KOPT-K1 (cell line): ENCODE results near the gene TMEM144.

Experiments
- H3K27ac ChIP-seq: fragments of 200-600 bp; sonication (generic); 2 replicates; pipeline ENCODE4 v1.5.1; 2016; ENCODE audit warnings: antibody characterized with exemption, mild to moderate bottlenecking, low read depth, low read length; ENCODE audit not compliant: poor library complexity, severe bottlenecking
- H3K36me3 ChIP-seq: fragments of 200-600 bp; sonication (generic); 2 replicates; pipeline ENCODE4 v1.5.1; 2017; ENCODE audit warnings: antibody characterized with exemption, mild to moderate bottlenecking, low read length, moderate library complexity; ENCODE audit not compliant: insufficient read depth
- H3K9me3 ChIP-seq: fragments of 200-600 bp; sonication (generic); 2 replicates; pipeline ENCODE4 v1.5.1; 2017; ENCODE audit warnings: antibody characterized with exemption, low read length, mild to moderate bottlenecking; ENCODE audit not compliant: insufficient read depth, poor library complexity, severe bottlenecking

TMEM144 gene

GRCh38 chr4:158176776-158177175, 33.5 kb upstream of the TMEM144 start:
- Histone ChIP-seq H3K36me3 (no peaks in the 10 kb centered on the region), H3K27ac (no peak overlapping the region), H3K9me3 (no peaks in the 10 kb centered on the region)

GRCh38 chr4:158179465-158179864, 30.8 kb upstream of the TMEM144 start:
- Histone ChIP-seq H3K9me3 (no peaks in the 10 kb centered on the region), H3K27ac (no peak overlapping the region)

GRCh38 chr4:158181906-158182305, 28.4 kb upstream of the TMEM144 start:
- no peak overlapping the region for H3K27ac ChIP-seq
- no peaks in the 10 kb centered on the region for H3K9me3 ChIP-seq
- H3K36me3 ChIP-seq = no peaks in the 10 kb centered on the region

More at GRCh38 chr4:158179465-158179864, 30.8 kb upstream of the TMEM144 start:
- H3K36me3 ChIP-seq = no peaks in the 10 kb centered on the region

- H3K27ac ChIP-seq = no peak overlapping the region
- H3K36me3 ChIP-seq = no peaks in the 10 kb centered on the region
- no peaks in the 10 kb centered on the region for H3K9me3 ChIP-seq
Observed at GRCh38 chr4:158182736-158183135, 27.6 kb upstream of the TMEM144 start.

GRCh38 chr4:158186815-158187214, 23.5 kb upstream of the TMEM144 start:
- H3K27ac ChIP-seq = no peak overlapping the region

GRCh38 chr4:158189422-158189821, 20.9 kb upstream of the TMEM144 start:
- no peaks in the 10 kb centered on the region for H3K36me3 ChIP-seq
- H3K9me3 ChIP-seq = no peaks in the 10 kb centered on the region
- no peak overlapping the region for H3K27ac ChIP-seq

More at GRCh38 chr4:158186815-158187214, 23.5 kb upstream of the TMEM144 start:
- Histone ChIP-seq H3K9me3 (no peaks in the 10 kb centered on the region), H3K36me3 (no peaks in the 10 kb centered on the region)

- no peaks in the 10 kb centered on the region for H3K36me3 ChIP-seq
- H3K27ac ChIP-seq = no peak overlapping the region
Observed at GRCh38 chr4:158190718-158191117, 19.6 kb upstream of the TMEM144 start.

GRCh38 chr4:158192439-158193158, 17.7 kb upstream of the TMEM144 start:
- H3K9me3 ChIP-seq = no peaks in the 10 kb centered on the region
- H3K36me3 ChIP-seq = no peaks in the 10 kb centered on the region
- no peak overlapping the region for H3K27ac ChIP-seq

More at GRCh38 chr4:158190718-158191117, 19.6 kb upstream of the TMEM144 start:
- no peaks in the 10 kb centered on the region for H3K9me3 ChIP-seq

GRCh38 chr4:158193171-158193749, 17.0 kb upstream of the TMEM144 start:
- H3K27ac ChIP-seq = no peak overlapping the region
- no peaks in the 10 kb centered on the region for H3K9me3 ChIP-seq
- no peaks in the 10 kb centered on the region for H3K36me3 ChIP-seq

- Histone ChIP-seq H3K36me3 (no peaks in the 10 kb centered on the region), H3K27ac (no peak overlapping the region), H3K9me3 (no peaks in the 10 kb centered on the region)
Observed at GRCh38 chr4:158195297-158195696, 15.0 kb upstream of the TMEM144 start.

- H3K36me3 ChIP-seq = no peaks in the 10 kb centered on the region
- no peak overlapping the region for H3K27ac ChIP-seq
- H3K9me3 ChIP-seq = no peaks in the 10 kb centered on the region
Observed at GRCh38 chr4:158197194-158197776, 13.0 kb upstream of the TMEM144 start.

GRCh38 chr4:158200214-158200613, 10.1 kb upstream of the TMEM144 start:
- Histone ChIP-seq H3K9me3 (no peaks in the 10 kb centered on the region), H3K27ac (no peak overlapping the region), H3K36me3 (no peaks in the 10 kb centered on the region)

GRCh38 chr4:158201322-158201721, 9.0 kb upstream of the TMEM144 start:
- H3K36me3 ChIP-seq = no peaks in the 10 kb centered on the region
- no peak overlapping the region for H3K27ac ChIP-seq
- H3K9me3 ChIP-seq = no peaks in the 10 kb centered on the region

- Histone ChIP-seq H3K9me3 (no peaks in the 10 kb centered on the region), H3K27ac (no peak overlapping the region), H3K36me3 (no peaks in the 10 kb centered on the region)
Observed at GRCh38 chr4:158201876-158202275, 8.4 kb upstream of the TMEM144 start.

GRCh38 chr4:158202481-158202880, 7.8 kb upstream of the TMEM144 start:
- no peaks in the 10 kb centered on the region for H3K9me3 ChIP-seq
- H3K36me3 ChIP-seq = no peaks in the 10 kb centered on the region
- no peak overlapping the region for H3K27ac ChIP-seq

- H3K36me3 ChIP-seq = no peaks in the 10 kb centered on the region
- no peak overlapping the region for H3K27ac ChIP-seq
- H3K9me3 ChIP-seq = no peaks in the 10 kb centered on the region
Observed at GRCh38 chr4:158203436-158203835, 6.8 kb upstream of the TMEM144 start.
